Colonic mucosa (tissue), 4 donors: ENCODE results near the gene MEA1. TPM values are rescaled to one million over a fixed set of nuclear protein-coding genes. Genes with fewer than 3 reads are reported as not detected.

Experiments used
- DNase-seq: peaks from one replicate; pipeline ENCODE4 v3.0.0-alpha.2; 2020
- H3K27ac ChIP-seq: fragments of 200-600 bp; one replicate; pipeline ENCODE4 v1.8.0; 2021
- H3K27me3 ChIP-seq: fragments of 200-600 bp; one replicate; pipeline ENCODE4 v1.8.0; 2021
- H3K36me3 ChIP-seq: fragments of 200-600 bp; one replicate; pipeline ENCODE4 v1.8.0; 2021
- H3K4me1 ChIP-seq: fragments of 200-600 bp; one replicate; pipeline ENCODE4 v1.8.0; 2021; ENCODE audit warnings: mild to moderate bottlenecking
- H3K4me3 ChIP-seq: fragments of 200-600 bp; one replicate; pipeline ENCODE4 v1.8.0; 2021
- H3K9ac ChIP-seq, 2 donors: one replicate each; pipeline ENCODE4 v1.7.0; 2013; ENCODE audit warnings: control low read depth in 2 of 2, low read depth in 2 of 2, low read length in 2 of 2
- H3K9me3 ChIP-seq: fragments of 200-600 bp; one replicate; pipeline ENCODE4 v1.8.0; 2021
- CTCF ChIP-seq: fragments of 200-600 bp; IDR thresholded peaks from one replicate; pipeline ENCODE4 v1.8.0; 2022; ENCODE audit warnings: antibody characterized with exemption, mild to moderate bottlenecking
- intact Hi-C: fragments of 100-400 bp; cut with DNase I; formaldehyde crosslinking; loops from one replicate; pipeline ENCODE4 v1.14.1; 2022
- total RNA-seq, 2 donors: library from RNA; stranded (reverse); fragmentation: NEBNext Ultra II Directional in 1 of 2; extraction: Animal tissue kit (Norgen Biotek cat#: 25700) in 1 of 2; gene quantifications; one replicate each; pipeline ENCODE4 v1.2.1, GENCODE V29; 2021
- donor health status: healthy.
- donor health status: DM: no; HTN: no; CAD: no.
- donor health status: DM: no; HTN: no; CAD: no.

Gene MEA1
- total RNA-seq, 2 donors from 2014 or later, result 43.7 to 54.5 TPM

- no peak for DNase-seq
- no peak for TF ChIP-seq CTCF
- Histone ChIP-seq H3K36me3 (peaks cover 33% of the 10 kb centered on the region), H3K27ac (no peak overlapping the region), H3K9me3 (no peaks in the 10 kb centered on the region), H3K9ac (no peak overlapping the region), H3K4me1 (no peaks in the 10 kb centered on the region), H3K4me3 (no peak overlapping the region), H3K27me3 (no peaks in the 10 kb centered on the region)
- intact Hi-C loops, result no loop called here
These were observed 15.4 kb upstream of the MEA1 start for GRCh38 chr6:43029120-43029519.

DNA sequence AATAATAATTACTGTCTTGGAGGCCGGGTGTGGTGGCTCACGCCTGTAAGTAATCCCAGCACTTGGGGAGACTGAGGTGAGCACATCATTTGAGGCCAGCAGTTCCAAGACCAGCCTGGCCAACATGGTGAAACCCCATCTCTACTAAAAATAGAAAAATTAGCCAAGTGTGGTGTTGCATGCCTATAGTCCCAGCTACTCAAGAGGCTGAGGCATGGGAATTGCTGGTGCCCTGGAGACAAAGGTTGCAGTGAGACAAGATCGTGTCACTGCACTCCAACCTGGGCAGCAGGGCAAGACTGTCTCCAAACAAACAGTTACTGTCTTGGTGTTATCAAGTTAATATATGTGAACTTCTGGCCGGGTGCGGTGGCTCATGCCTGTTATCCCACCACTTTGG is 12.6 kb upstream of the MEA1 start:
- Histone ChIP-seq H3K4me3 (no peak overlapping the region), H3K9ac (no peak overlapping the region), H3K9me3 (no peaks in the 10 kb centered on the region), H3K4me1 (peaks cover 4% of the 10 kb centered on the region), H3K27ac (no peak overlapping the region), H3K36me3 (peaks cover 33% of the 10 kb centered on the region), H3K27me3 (no peaks in the 10 kb centered on the region)
- intact Hi-C loops, result no loop called here
- DNase-seq, result no peak
- TF ChIP-seq CTCF, result no peak

DNA sequence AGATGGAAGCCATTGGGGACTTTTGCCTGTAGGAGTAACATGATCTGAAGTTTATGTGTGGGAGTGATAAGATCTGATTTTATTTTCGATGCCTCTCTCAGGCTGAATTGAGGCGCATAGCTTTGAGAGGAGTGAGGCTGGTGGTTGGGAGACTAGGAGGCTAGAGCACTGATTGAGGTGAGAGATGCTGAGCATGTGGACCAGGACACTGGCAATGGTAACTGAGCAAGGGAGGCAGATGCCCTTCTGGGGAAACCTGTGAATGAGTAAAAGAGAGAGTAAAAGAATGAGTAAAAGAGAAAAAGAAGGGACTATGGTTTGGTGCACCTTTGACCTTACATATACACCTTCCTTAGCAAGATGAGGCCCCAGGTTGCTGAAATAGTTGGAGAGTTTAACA is 10.7 kb upstream of the MEA1 start:
- Histone ChIP-seq H3K9ac (no peak overlapping the region), H3K36me3 (peaks cover 27% of the 10 kb centered on the region)
- intact Hi-C loops, result no loop called here

GRCh38 chr6:43021270-43022047 is 7.7 kb upstream of the MEA1 start, which contains the start of gene RRP36:
RRP36 (plus strand) TSS chr6:43021623; CDS start chr6:43021655, 32 bp downstream.
- peak; percentile 87 for DNase-seq
- Histone ChIP-seq H3K4me1 (peaks cover 8% of the 10 kb centered on the region), H3K9me3 (no peaks in the 10 kb centered on the region), H3K9ac (peak within 1 kb of the TSS; percentile 72 to 89), H3K27ac (peak within 1 kb of the TSS; percentile 79), H3K4me3 (peak within 1 kb of the TSS; percentile 98), H3K27me3 (no peaks in the 10 kb centered on the region), H3K36me3 (peaks cover 12% of the 10 kb centered on the region)
- intact Hi-C loops, result no loop called here
- no peak for TF ChIP-seq CTCF

More for the DNA sequence above, 10.7 kb upstream of the MEA1 start:
- no peak overlapping the region for H3K4me3 ChIP-seq
- no peaks in the 10 kb centered on the region for H3K27me3 ChIP-seq
- no peak for TF ChIP-seq CTCF
- no peaks in the 10 kb centered on the region for H3K9me3 ChIP-seq
- no peak overlapping the region for H3K27ac ChIP-seq
- peaks cover 4% of the 10 kb centered on the region for H3K4me1 ChIP-seq
- no peak for DNase-seq

- intact Hi-C loops, result no loop called here
- no peak for DNase-seq
- Histone ChIP-seq H3K9ac (peak overlapping the region in 1 of 2 donors; percentile 61), H3K9me3 (no peaks in the 10 kb centered on the region), H3K4me1 (peaks cover 14% of the 10 kb centered on the region), H3K27me3 (no peaks in the 10 kb centered on the region), H3K36me3 (peaks cover 7% of the 10 kb centered on the region), H3K4me3 (peak overlapping the region; percentile 98), H3K27ac (peak overlapping the region; percentile 79)
- no peak for TF ChIP-seq CTCF
These were observed 7.1 kb upstream of the MEA1 start for GRCh38 chr6:43020847-43021246.
